ENCODE data around the gene MYL11. TPM values are rescaled to one million over a fixed set of nuclear protein-coding genes. Genes with fewer than 3 reads are reported as not detected.
"Not testable (repeated sequence)": the region's sequence is repeated elsewhere in the genome, so short reads cannot be mapped to it uniquely, and the experiment has no call there.

The MYL11 gene
- total RNA-seq (2014; rRNA removed; shearing (Covaris generic)), result not detected in 2 replicates

GRCh38 chr16:30374538-30374937 is at the start of gene MYL11:
MYL11 (plus strand) TSS chr16:30374802; CDS start chr16:30374858, 56 bp downstream.
- DNase-seq (ENCODE audit: low spot score), result no peak

- not testable (repeated sequence) for DNase-seq (ENCODE audit: low spot score)
Observed at GRCh38 chr16:30334473-30334989, 40.1 kb upstream of the MYL11 start.

GRCh38 chr16:30335028-30335597 is 39.5 kb upstream of the MYL11 start:
- DNase-seq (ENCODE audit: low spot score), result not testable (repeated sequence)

- peak; percentile 50 for DNase-seq (ENCODE audit: low spot score)
Observed at GRCh38 chr16:30335598-30336474, 38.8 kb upstream of the MYL11 start.

- DNase-seq (ENCODE audit: low spot score), result not testable (repeated sequence)
Observed at GRCh38 chr16:30337964-30338357, 36.6 kb upstream of the MYL11 start.

- DNase-seq (ENCODE audit: low spot score), result not testable (repeated sequence)
Observed at GRCh38 chr16:30338715-30339114, 35.9 kb upstream of the MYL11 start.

- no peak for DNase-seq (ENCODE audit: low spot score)
Observed at GRCh38 chr16:30340621-30341020, 34.0 kb upstream of the MYL11 start.

- DNase-seq (ENCODE audit: low spot score), result not testable (repeated sequence)
Observed at GRCh38 chr16:30341971-30342370, 32.6 kb upstream of the MYL11 start.

GRCh38 chr16:30342751-30343490 is 31.7 kb upstream of the MYL11 start:
- no peak for DNase-seq (ENCODE audit: low spot score)

GRCh38 chr16:30343491-30343820 is 31.1 kb upstream of the MYL11 start:
- not testable (repeated sequence) for DNase-seq (ENCODE audit: low spot score)

- no peak for DNase-seq (ENCODE audit: low spot score)
Observed at GRCh38 chr16:30346286-30346685, 28.3 kb upstream of the MYL11 start.

- no peak for DNase-seq (ENCODE audit: low spot score)
Observed at GRCh38 chr16:30348113-30348512, 26.5 kb upstream of the MYL11 start.

GRCh38 chr16:30348929-30349328 is 25.7 kb upstream of the MYL11 start:
- no peak for DNase-seq (ENCODE audit: low spot score)

- DNase-seq (ENCODE audit: low spot score), result no peak
Observed at GRCh38 chr16:30349675-30350074, 24.9 kb upstream of the MYL11 start.

- no peak for DNase-seq (ENCODE audit: low spot score)
Observed at GRCh38 chr16:30350134-30350871, 24.3 kb upstream of the MYL11 start.

GRCh38 chr16:30351001-30351441 is 23.6 kb upstream of the MYL11 start:
- DNase-seq (ENCODE audit: low spot score), result no peak

GRCh38 chr16:30351586-30352419 is 22.8 kb upstream of the MYL11 start:
- no peak for DNase-seq (ENCODE audit: low spot score)

GRCh38 chr16:30352488-30353401 is 21.9 kb upstream of the MYL11 start:
- no peak for DNase-seq (ENCODE audit: low spot score)

GRCh38 chr16:30353438-30354129 is 21.0 kb upstream of the MYL11 start:
- DNase-seq (ENCODE audit: low spot score), result no peak

Data from H4 (cell line).